PFSK-1 (cell line): Measurements from ENCODE around the gene KRTAP4-7. TPM values are rescaled to one million over a fixed set of nuclear protein-coding genes. Genes with fewer than 3 reads are reported as not detected.
"Not testable (repeated sequence)": the region's sequence is repeated elsewhere in the genome, so short reads cannot be mapped to it uniquely, and the experiment has no call there.

ENCODE experiments used
- FOXP2 ChIP-seq: optimal IDR thresholded peaks from 2 replicates; pipeline ENCODE3; 2011; ENCODE audit warnings: borderline replicate concordance, control low read depth, inconsistent platforms; ENCODE audit not compliant: insufficient read depth; ENCODE audit errors: extremely low read length, extremely low read depth
- POLR2AphosphoS5 ChIP-seq: IDR thresholded peaks from 2 replicates; pipeline ENCODE4 v1.6.1; 2012; ENCODE audit warnings: low read depth, mild to moderate bottlenecking, control low read depth, low read length, moderate library complexity
- REST ChIP-seq, 2 experiments: IDR thresholded peaks; 2 replicates each; pipeline versions ENCODE4 v1.6.1 to v1.8.0; 2011 to 2012; ENCODE audit warnings: low read depth in 2 of 2, low read length in 2 of 2, control low read depth in 1 of 2, inconsistent platforms in 1 of 2, mild to moderate bottlenecking in 1 of 2, moderate library complexity in 1 of 2; ENCODE audit not compliant: insufficient read depth in 1 of 2
- SIN3A ChIP-seq: IDR thresholded peaks from 2 replicates; pipeline ENCODE4 v1.6.1; 2012; ENCODE audit warnings: mild to moderate bottlenecking, low read length, moderate library complexity, borderline replicate concordance; ENCODE audit not compliant: insufficient read depth
- TAF1 ChIP-seq: IDR thresholded peaks from 2 replicates; pipeline ENCODE4 v1.6.1; 2012; ENCODE audit warnings: low read length, control low read depth, borderline replicate concordance; ENCODE audit not compliant: insufficient read depth
- polyA plus RNA-seq: library from polyadenylated mRNA; unstranded; fragments of >200 nt; gene quantifications from one replicate; pipeline ENCODE4 v1.2.1, GENCODE V29; 2012; ENCODE audit warnings: low read depth, missing spikeins; ENCODE audit not compliant: insufficient read length

KRTAP4-7 gene
- polyA plus RNA-seq = not detected

GRCh38 chr17:41084100-41084856 lies at the start of gene KRTAP4-7:
Gene KRTAP4-7, plus strand, starts transcription at chr17:41084150. Its CDS starts 57 bp downstream, at chr17:41084207.
- not testable (repeated sequence) for TF ChIP-seq REST (IDR thresholded peaks at IDR 0.05; ENCODE audit: insufficient read depth in 1 of 2, low read depth in 2 of 2, low read length in 2 of 2); POLR2AphosphoS5; TAF1

GRCh38 chr17:41034346-41034935 lies 49.5 kb upstream of the KRTAP4-7 start, which contains the start of gene KRTAP1-3:
Gene KRTAP1-3, minus strand, starts transcription at chr17:41034874. Its CDS starts 53 bp downstream, at chr17:41034821.
- not testable (repeated sequence) for TF ChIP-seq POLR2AphosphoS5; REST (IDR thresholded peaks at IDR 0.05; ENCODE audit: insufficient read depth in 1 of 2, low read depth in 2 of 2, low read length in 2 of 2); SIN3A

GRCh38 chr17:41037853-41038350 lies 46.0 kb upstream of the KRTAP4-7 start:
- TF ChIP-seq REST (IDR thresholded peaks at IDR 0.05; ENCODE audit: insufficient read depth in 1 of 2, low read depth in 2 of 2, low read length in 2 of 2) = no peak
- no peak for TF ChIP-seq FOXP2
- TF ChIP-seq TAF1 = no peak
- no peak for TF ChIP-seq SIN3A
- no peak for TF ChIP-seq POLR2AphosphoS5

GRCh38 chr17:41040783-41041571 lies 43.0 kb upstream of the KRTAP4-7 start, which contains the start of gene KRTAP1-1:
Gene KRTAP1-1, minus strand, starts transcription at chr17:41041450. Its CDS starts 53 bp downstream, at chr17:41041397.
- not testable (repeated sequence) for TF ChIP-seq POLR2AphosphoS5; TAF1; REST (IDR thresholded peaks at IDR 0.05; ENCODE audit: insufficient read depth in 1 of 2, low read depth in 2 of 2, low read length in 2 of 2)
